ENCODE measurements around the gene PIGP.

PIGP gene

DNA sequence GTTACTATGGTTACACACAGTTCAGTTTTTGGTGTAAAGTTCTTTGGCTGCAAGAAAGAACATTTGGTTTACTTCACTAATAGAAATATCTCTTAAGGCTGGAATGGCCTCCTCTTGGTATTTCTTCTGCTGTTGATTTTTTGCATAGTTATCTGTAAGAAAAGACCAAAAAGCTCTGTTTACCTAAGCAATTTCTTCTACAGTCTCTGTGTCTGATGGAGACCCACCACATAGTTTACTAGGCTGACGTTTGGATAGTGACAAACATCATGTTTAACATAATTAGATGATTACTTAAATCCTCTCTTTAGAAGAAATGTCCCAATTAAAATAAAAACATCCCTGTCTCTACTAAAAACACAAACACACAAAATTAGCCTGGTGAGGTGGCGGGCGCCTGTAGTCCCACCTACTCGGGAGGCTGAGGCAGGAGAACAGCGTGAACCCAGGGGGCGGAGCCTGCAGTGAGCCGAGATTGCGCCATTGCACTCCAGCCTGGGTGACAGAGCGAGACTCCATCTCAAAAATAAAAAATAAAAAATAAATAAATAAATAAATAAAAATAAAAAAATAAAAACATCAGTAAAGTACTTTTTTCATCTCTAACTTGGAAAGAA lies 7.2 kb downstream of the PIGP start:
- no peak overlapping the region for H3K4me3 ChIP-seq (ENCODE audit: control insufficient read depth, low read depth, low read length)
- TF ChIP-seq, protein P1, sequence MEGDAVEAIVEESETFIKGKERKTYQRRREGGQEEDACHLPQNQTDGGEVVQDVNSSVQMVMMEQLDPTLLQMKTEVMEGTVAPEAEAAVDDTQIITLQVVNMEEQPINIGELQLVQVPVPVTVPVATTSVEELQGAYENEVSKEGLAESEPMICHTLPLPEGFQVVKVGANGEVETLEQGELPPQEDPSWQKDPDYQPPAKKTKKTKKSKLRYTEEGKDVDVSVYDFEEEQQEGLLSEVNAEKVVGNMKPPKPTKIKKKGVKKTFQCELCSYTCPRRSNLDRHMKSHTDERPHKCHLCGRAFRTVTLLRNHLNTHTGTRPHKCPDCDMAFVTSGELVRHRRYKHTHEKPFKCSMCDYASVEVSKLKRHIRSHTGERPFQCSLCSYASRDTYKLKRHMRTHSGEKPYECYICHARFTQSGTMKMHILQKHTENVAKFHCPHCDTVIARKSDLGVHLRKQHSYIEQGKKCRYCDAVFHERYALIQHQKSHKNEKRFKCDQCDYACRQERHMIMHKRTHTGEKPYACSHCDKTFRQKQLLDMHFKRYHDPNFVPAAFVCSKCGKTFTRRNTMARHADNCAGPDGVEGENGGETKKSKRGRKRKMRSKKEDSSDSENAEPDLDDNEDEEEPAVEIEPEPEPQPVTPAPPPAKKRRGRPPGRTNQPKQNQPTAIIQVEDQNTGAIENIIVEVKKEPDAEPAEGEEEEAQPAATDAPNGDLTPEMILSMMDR (conservative IDR thresholded peaks at IDR 0.05; ENCODE audit: control insufficient read depth, insufficient read depth, low read depth, low read length), result no peak
- DNase-seq (ENCODE audit: low read depth), result no peak

DNA sequence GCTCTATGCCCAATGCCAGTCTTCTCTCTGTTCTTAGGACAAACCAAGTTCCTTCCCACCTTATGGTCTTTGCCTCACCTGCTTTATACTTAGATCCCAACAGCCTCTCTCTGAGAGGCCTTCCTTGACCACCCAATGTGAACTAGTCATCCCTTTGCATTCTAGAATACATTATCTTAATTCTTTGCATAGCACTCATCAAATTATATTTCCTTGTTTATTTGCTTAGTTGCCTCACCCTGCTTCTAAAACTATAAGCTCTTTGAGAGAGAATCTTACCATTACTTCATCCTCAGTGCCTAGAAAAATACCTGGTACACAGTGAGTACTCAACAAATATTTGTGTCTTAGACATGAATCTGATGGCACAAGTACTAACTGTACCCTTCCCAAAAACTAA lies 8.0 kb downstream of the PIGP start:
- no peak for DNase-seq (ENCODE audit: low read depth)

DNA sequence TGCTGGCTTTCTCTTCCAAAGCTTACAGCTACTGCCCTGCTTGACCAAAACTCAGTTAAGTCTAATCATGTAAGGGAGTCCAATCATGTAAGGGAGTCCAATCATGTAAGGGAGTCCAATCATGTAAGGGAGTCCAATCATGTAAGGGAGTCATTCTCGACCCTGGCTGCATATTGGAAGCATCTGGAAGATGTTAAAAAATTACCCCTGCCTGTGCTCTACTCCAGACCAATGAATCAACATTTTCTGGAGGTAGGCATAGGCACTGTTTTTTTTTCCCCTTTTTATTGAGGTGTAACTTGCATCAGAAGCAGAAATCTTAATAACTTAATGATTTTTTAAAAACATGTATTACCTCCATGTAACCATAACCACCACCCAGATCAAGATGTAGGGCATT lies 9.4 kb downstream of the PIGP start:
- TF ChIP-seq, protein P1 (conservative IDR thresholded peaks at IDR 0.05; ENCODE audit: control insufficient read depth, insufficient read depth, low read depth, low read length), result no peak
- H3K4me3 ChIP-seq (ENCODE audit: control insufficient read depth, low read depth, low read length), result no peak overlapping the region
- DNase-seq (ENCODE audit: low read depth), result peak; percentile 43

More for the DNA sequence above, 8.0 kb downstream of the PIGP start:
- TF ChIP-seq, protein P1 (conservative IDR thresholded peaks at IDR 0.05; ENCODE audit: control insufficient read depth, insufficient read depth, low read depth, low read length), result no peak
- no peak overlapping the region for H3K4me3 ChIP-seq (ENCODE audit: control insufficient read depth, low read depth, low read length)

DNA sequence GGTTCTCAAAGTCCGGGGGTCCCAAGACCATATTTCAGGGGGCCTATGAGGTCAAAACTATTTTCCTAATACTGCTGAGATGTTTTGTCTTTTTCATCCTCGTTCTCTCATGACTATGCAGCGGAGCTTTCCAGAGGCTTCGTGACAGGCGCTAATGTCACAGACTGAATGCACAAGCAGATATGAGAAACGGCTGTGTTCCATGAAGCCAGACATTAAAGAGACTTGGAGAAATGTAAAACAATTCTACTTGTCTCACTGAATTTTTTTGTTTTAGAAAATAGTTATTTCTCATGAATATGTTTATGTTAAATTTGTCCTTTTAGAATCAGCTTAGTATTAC lies 10.3 kb downstream of the PIGP start:
- DNase-seq (ENCODE audit: low read depth), result no peak
- H3K4me3 ChIP-seq (ENCODE audit: control insufficient read depth, low read depth, low read length), result no peak overlapping the region
- TF ChIP-seq, protein P1 (conservative IDR thresholded peaks at IDR 0.05; ENCODE audit: control insufficient read depth, insufficient read depth, low read depth, low read length), result no peak

DNA sequence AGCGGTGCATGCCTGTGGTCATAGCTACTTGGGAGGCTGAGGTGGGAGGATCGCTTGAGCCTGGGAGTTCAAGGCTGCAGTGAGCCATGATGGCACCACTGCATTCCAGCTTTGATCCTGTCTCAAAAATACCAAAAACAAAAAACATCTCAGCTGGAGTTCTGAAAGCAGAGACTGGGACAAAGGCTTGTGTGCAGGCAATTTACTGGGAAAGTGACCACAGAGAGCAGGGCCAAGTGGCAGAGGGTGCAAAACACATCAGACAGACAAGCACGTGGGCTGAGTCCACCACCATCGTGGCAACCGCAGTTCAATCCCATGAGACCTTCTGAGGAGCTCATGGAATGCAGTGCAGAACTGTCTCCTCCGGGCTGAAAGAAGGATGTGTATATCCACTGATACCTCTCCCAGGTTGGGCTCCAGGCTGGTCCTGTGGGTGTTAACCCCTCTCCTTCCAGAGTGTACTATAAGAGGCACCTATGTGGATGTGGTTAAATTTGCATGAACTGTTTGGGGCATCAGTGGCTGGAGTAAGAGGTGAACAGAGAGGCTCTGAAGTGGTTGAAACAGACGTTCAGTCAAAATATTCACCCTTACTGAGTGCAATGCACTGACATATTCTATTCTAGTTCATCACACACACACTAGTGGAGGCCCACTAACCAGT lies 10.8 kb downstream of the PIGP start:
- no peak overlapping the region for H3K4me3 ChIP-seq (ENCODE audit: control insufficient read depth, low read depth, low read length)
- TF ChIP-seq, protein P1 (conservative IDR thresholded peaks at IDR 0.05; ENCODE audit: control insufficient read depth, insufficient read depth, low read depth, low read length), result no peak
- DNase-seq (ENCODE audit: low read depth), result peak; percentile 92

DNA sequence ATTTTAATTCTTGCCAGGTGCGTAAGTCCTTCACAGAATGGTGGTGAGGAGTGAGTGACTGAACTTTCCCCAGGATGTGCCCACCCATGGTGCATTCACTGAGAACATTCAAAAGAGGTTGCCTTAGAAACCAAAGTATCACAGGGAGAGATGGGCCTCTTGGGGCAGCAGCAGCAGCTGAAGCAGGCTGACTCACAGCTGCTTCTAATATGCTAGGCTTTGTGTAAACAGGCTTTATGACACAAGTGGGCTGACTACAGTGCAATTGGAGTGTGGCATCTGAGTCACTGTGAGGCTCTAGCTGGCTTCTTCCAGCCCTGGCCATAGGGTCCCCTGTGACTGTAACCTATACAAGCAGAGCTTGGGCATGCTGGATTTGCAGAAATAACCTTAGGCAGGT lies 12.6 kb downstream of the PIGP start:
- no peak overlapping the region for H3K4me3 ChIP-seq (ENCODE audit: control insufficient read depth, low read depth, low read length)
- TF ChIP-seq, protein P1 (conservative IDR thresholded peaks at IDR 0.05; ENCODE audit: control insufficient read depth, insufficient read depth, low read depth, low read length), result peak; percentile 26
- peak; percentile 99 for DNase-seq (ENCODE audit: low read depth)
